HL-60/S4 treated with phorbol 12-myristate 13-acetate at 8.2 ng/mL for 4 days and 3 days (cell line): Measurements from ENCODE around the gene LIPC.

ENCODE experiments used
- in situ Hi-C: fragments of 300-500 bp; cut with MboI; formaldehyde crosslinking; loops from 2 replicates; pipeline ENCODE4 v1.15.0; 2022; ENCODE audit warnings: low sequenced_read_pairs

The LIPC gene

DNA sequence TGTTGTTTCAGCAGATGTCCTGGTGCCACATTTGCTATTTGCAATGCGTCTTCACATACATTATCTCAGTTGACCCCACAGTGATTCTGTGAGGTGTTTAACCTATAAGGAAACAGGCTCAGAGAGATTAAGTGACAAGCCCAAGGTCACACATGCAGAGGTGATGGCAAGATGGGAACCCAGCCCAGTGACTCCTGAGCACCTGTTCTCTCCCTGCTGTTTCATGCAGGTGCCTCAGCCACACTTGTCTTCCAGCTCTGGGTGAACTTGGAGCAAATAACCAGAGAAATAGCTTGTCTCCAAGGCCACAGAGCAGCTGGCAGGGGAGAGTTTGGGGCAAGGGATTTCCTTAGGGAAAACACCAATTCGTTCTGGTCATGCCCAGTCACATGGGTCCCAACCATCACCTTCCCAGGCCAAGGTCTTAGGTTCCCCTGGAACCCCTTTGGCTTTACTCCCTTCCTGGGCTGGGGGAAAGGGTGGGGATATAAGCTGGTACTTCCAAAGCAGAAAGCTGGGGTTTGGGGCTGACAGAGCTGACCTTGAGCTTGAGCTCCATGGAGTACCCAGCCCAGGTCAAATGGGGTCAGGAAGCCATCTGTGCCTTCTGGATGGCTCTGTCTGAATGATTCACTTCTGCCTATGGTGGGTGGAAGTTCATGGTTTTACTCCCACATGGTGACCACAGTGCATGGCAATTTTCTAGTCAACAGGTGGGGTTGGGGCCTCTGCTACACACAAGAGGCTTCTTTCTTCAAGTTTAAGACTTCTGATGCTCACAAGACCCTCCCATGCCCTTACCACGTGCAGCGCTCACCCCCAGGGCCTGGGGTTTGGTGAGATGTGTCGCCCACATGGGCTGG is 22.4 kb downstream of the LIPC start:
- in situ Hi-C loops: no loop called here

DNA sequence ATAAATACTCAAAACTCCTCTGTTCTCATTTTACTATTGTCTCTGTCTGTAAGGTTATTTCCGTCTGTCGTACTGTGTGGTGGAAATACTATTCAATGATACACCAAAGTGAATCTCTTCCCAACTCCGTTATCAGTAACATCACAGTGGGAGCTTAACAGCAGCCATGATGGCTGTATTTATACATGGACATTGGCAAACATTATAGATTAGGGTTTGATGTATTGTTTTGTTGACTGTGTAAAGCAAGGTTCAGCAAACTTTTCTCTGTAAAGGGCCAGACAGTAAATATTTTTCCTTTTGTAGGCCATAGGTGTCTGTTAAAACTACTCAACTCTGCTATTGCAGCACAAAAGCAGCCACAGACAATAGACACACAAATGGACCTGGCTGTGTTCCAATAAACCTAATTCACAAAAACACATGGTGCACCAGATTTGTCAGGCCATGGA is 23.2 kb downstream of the LIPC start:
- in situ Hi-C loops: no loop called here

- in situ Hi-C loops: no loop called here
These were observed 25.7 kb downstream of the LIPC start for GRCh38 chr15:58457466-58457965.

GRCh38 chr15:58458076-58458475 is 26.3 kb downstream of the LIPC start:
- in situ Hi-C loops: no loop called here

DNA sequence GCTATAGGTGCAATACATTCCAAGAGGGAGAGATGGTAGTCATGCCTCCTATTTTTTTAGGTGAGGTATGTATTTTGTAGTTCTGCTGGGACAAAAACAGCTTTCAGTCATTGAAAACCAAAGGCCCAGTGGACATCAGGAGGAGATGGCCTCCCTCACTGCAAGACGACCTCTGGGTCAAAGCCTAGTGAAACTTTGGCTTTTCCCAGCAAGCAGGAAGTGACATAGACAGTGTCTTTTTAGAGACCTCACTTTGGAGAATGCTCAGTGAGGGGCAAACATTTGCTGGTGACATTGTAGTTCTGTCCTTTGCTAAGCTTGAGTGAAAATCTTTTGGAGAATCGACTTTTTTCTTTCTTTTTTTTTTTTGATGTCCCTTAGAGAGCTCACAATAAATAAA is 27.3 kb downstream of the LIPC start:
- in situ Hi-C loops: no loop called here

- in situ Hi-C loops: no loop called here
These were observed 27.8 kb downstream of the LIPC start for GRCh38 chr15:58459560-58459959.

DNA sequence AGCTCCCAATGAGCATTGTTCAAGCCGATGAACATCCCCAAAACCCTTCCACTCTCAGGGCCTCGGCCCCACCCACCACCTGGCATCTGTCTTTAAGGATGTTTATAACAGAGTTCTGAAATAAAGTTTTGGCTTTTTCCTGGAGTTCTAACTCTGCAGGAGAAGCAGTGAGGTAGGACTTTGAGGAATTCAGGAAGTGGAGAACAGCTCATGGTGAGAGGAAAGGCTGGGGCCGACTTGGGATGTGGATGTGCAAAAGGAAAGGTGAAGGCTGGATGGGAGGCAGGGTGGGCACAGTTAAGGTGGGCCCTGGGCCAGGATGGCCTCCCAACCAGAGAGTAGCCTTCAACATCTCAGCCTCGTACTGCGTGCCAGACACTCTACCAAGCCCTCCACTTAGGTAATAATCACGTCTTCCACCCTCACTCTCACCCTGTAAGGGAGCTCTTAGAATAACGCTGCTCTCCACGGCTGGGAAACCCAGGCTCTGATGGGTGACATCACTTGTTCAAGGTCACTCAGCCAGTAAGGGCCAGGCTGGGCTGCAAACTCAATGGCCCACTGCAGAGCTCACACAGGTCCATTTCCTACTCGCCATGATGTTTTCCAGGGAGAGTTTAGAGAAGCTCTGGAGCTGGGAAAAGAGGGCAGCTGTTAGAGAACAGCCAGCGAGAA is 28.5 kb downstream of the LIPC start:
- in situ Hi-C loops: no loop called here

DNA sequence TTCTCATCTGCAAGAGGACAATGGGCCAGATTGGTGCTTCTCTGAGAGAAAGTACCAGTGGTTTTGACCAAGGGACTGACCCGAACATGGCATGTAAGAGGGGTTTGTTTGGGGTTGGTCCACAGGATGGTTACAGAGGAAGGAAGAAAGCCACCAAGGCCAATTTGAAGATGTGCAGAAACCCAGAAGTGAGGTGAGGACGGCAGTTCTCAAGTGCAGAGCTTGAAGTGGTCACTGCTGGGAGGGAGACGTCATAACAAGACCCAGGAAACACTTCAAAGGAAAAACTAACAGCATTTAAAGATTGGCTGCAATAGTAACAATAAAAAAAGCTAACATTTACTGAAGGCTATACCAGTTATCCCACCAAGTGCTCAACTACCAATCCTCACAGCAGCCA is 29.1 kb downstream of the LIPC start:
- in situ Hi-C loops: no loop called here

- in situ Hi-C loops: no loop called here
These were observed 30.8 kb downstream of the LIPC start for GRCh38 chr15:58462547-58462946.

DNA sequence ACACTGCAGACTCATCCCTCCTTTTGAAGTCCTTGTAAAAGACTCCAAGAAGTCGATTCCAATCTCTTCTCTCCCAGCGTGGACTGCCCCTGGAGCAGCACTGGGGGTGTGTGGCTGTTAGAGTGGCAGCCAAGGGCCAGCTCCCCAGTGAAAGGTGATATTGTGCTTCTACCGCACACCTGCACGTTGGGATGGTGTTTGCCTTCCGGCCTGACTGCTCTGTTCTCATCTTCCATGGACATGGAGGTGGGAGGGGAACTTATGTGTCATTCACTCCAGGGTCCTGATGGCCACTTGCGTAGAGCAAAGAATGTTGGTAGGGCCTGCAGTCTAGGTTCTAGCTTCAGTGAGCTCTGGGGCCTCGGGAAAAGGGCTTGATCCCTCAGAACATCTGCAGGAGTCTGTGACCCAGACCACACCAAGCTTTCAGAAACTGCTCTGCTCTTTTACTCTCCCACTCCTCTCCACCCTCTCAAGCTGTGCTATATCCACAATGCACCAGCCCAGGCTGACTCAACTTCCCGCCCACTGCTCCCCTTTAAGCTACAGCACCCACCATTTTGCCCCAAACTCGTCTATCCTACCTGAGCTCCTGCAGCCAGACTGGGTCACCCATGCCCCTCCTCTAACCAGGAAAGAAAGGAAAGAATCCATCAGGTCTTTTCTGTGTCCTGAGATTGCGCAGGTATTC is 31.3 kb downstream of the LIPC start:
- in situ Hi-C loops: no loop called here

DNA sequence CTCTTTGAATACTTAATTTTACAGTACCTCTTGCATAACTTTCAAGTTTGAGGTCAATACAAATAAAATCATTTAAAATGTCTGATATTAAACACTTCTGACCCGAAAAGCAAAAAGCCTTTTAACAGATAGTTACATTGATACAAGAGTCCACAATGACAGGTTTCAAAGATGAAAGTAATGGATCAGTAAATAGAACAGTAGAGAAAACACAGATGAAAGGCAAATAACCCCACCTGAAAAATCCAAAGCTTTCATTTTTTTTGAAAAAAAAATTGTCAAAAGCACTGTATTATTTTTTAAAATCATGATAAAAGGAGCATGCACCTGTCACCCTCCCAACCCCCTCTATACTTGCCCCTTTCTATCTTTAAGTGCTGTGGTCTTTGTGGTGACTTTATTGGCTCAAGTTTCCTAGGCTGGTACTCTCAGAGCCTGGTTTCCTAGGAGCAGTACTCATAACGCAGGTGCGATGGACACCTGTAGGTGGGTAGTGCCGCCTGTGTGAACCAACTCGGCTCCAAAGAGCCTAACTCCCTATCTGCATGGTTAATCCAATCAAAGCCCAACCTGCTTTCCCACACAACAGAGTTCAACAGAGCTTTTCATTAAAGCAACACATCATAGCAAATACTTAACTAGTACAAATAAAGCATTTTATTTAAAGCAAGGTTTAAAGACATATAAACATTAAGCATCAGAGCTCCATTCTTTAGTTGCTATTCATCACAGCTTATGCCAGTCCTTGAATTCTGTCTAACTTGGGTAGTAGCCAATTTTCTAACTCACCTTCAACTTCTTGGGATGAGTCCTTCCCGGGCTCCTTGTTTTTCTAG is 32.2 kb downstream of the LIPC start:
- in situ Hi-C loops: no loop called here

GRCh38 chr15:58465070-58465469 is 33.3 kb downstream of the LIPC start:
- in situ Hi-C loops: no loop called here

DNA sequence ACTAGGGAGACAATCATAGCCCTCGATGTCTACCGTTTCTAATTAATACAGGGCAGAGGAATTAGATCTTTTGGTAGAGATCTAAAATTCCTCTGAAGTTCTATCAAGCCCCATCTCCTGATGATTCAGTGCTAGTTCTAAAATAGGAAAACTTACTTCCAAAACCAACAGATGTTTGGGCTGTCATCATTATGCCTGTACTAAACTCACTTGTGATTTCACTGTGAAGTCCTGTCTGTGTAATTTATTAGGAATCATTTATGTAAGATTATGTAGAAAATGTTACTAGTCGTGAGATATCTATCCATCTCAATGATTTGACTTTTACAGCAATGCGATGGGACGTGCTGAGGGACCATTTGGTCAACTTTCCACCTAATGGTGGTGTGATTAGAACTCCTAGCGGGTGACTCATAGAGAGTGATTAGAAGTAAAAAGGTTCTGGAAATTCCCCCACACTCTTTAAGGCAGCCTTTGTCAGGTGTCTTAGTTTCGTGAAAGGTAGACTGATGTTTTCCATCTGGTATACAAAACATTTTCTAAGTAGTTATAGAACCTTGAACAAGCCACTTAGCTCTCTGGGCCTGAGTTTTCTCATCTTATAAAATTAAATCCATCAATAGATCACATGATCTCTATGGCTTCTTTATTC is 34.2 kb downstream of the LIPC start:
- in situ Hi-C loops: no loop called here

DNA sequence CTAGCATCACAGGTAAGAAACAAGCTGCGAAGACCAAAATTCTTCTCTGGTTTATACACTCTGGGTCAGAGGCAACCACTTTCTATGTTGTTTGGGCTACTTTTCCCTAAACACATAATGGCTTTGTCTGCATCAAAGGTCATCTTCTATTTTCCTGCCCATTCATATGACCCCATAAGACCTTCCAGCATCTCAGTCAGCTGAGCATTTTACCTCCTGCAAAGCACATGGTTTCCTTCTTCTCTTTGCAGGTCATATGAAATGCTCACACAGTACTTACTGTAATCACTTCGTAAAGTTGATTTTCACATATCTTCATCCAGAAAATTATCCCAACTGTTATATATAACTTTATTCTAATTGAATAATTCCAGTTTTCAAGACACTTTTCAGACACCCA is 34.8 kb downstream of the LIPC start:
- in situ Hi-C loops: no loop called here

DNA sequence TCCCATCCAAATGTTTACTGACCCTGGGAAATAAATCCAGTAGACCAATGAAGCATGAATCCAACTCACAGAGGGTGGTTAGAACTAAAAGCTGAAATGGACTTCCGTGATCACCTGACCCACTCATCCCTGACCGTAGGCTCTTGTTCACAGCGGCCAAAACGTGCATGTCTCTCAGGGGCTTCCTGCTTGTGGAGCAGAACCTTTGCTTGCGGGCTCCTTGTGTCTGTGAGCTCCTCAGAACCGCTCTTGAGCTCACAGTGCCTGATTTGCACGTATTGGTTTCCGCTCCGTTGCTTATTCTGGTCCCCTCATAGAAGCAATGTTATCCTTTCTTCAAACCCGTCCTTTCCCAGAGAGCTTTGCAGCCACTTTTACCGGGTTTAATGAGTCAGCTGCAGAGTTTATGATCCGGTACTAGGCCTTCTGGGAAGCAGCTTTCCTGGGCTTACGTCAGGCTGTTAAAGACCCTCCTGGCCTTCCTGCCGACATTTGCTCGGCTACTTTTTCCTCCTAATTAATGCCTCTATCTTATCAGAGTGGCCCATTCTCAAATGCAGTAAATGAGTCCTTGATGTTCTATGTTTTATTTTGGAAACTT is 35.4 kb downstream of the LIPC start:
- in situ Hi-C loops: no loop called here

GRCh38 chr15:58467722-58468423 is 36.1 kb downstream of the LIPC start:
- in situ Hi-C loops: no loop called here

GRCh38 chr15:58469432-58470353 is 37.9 kb downstream of the LIPC start:
- in situ Hi-C loops: no loop called here

DNA sequence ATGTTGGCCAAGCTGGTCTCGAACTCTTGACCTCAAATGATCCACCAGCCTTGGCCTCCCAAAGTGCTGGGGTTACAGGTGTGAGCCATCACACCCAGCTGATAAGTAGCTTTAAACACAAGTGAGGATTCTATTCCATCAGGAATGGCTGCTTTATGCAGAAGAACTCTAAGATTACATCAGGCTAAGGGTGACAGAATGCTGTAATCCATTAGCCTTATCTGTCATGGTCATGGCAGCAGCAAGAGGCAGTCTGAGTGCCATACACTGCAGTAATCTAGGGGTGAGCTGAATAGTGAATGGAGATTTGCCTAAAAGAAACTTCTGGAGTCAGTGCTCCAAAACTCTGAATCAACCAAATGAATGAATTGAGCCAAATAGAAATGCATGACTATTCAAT is 39.6 kb downstream of the LIPC start:
- in situ Hi-C loops: no loop called here
